ENCODE results near the gene JMJD1C.

- TF ChIP-seq CTCF (IDR thresholded peaks at IDR 0.05; ENCODE audit: insufficient read depth, low read length, poor library complexity, severe bottlenecking) (no peak), EZH2phosphoT487 (conservative IDR thresholded peaks at IDR 0.05; ENCODE audit: low read length) (no peak)
Observed at GRCh38 chr10:63430091-63430998, 35.4 kb downstream of the JMJD1C start.

Data from SU-DHL-6 (cell line).